Endothelial cell of umbilical vein (primary cell): ENCODE results near the gene TFAP2E. TPM values are rescaled to one million over a fixed set of nuclear protein-coding genes. Genes with fewer than 3 reads are reported as not detected.

ENCODE experiments used
- BruUV-seq: library from RNA; stranded (reverse); fragments of 400-500 nt; replicated peaks from 2 replicates; lab custom pipeline; 2021; lab: Mats Ljungman, UMichigan
- CTCF ChIA-PET: fragments of 300-600, 350-600 bp; sonication (Branson Sonifier 250); formaldehyde crosslinking; loops from one replicate; lab custom pipeline; 2021; ENCODE audit warnings: antibody characterized with exemption, inconsistent platforms; lab: Charles Lee
- POLR2A ChIA-PET: fragments of 300-600, 350-600 bp; sonication (Branson Sonifier 250); formaldehyde crosslinking; loops from one replicate; lab custom pipeline; 2021; ENCODE audit warnings: antibody characterized with exemption, inconsistent platforms; lab: Charles Lee
- DNase-seq: peaks from one replicate; pipeline ENCODE4 v3.0.0-alpha.2; 2011; ENCODE audit warnings: low read depth, low spot score
- FAIRE-seq: peaks from 2 replicates; lab custom pipeline; 2011; peaks lifted over from hg19 to GRCh38; lab: Jason Lieb, UNC
- H2AFZ ChIP-seq: 2 replicates; pipeline ENCODE4 v1.6.0; 2012; ENCODE audit warnings: low read depth, low read length, control low read depth, inconsistent platforms
- H3K27ac ChIP-seq: 2 replicates; pipeline ENCODE4 v1.5.1; 2011; ENCODE audit warnings: low read depth, mild to moderate bottlenecking, control low read depth, low read length, moderate library complexity; ENCODE audit not compliant: insufficient read depth
- H3K27me3 ChIP-seq, 2 experiments: 2 replicates each; pipeline versions ENCODE4 v1.6.0 to v1.6.1; 2011; ENCODE audit warnings: low read length in 2 of 2, mixed read lengths in 1 of 2; ENCODE audit not compliant: control insufficient read depth in 2 of 2, insufficient read depth in 2 of 2
- H3K36me3 ChIP-seq, 2 experiments: 2 replicates in 1 of 2; 3 replicates in 1 of 2; pipeline ENCODE4 v1.5.1; 2011; ENCODE audit warnings: low read length in 2 of 2, mild to moderate bottlenecking in 1 of 2, moderate library complexity in 1 of 2; ENCODE audit not compliant: control insufficient read depth in 2 of 2, insufficient read depth in 2 of 2; ENCODE audit errors: extremely low read depth in 1 of 2
- H3K4me1 ChIP-seq: 3 replicates; pipeline ENCODE4 v1.5.1; 2011; ENCODE audit warnings: mild to moderate bottlenecking, low read length; ENCODE audit not compliant: control insufficient read depth, insufficient read depth; ENCODE audit errors: extremely low read depth
- H3K4me2 ChIP-seq: 2 replicates; pipeline ENCODE4 v1.6.1; 2011; ENCODE audit warnings: low read length, control low read depth, mixed read lengths; ENCODE audit not compliant: insufficient read depth
- H3K4me3 ChIP-seq, 3 experiments: fragments of 200-600 bp in 1 of 3; sonication (generic), shearing (Covaris generic) in 1 of 3; replicated peaks in 1 of 3; 2 replicates each; pipeline ENCODE4 v1.5.1; 2011 to 2016; ENCODE audit warnings: control low read depth in 3 of 3, low read length in 3 of 3, mild to moderate bottlenecking in 2 of 3, inconsistent platforms in 1 of 3, low read depth in 1 of 3, moderate library complexity in 1 of 3; ENCODE audit not compliant: insufficient read depth in 1 of 3
- H3K79me2 ChIP-seq: 2 replicates; pipeline ENCODE4 v1.6.0; 2012; ENCODE audit warnings: low read length, inconsistent platforms; ENCODE audit not compliant: control insufficient read depth, insufficient read depth
- H3K9ac ChIP-seq: replicated peaks from 2 replicates; pipeline ENCODE3; 2011; ENCODE audit warnings: low read length, control low read depth; ENCODE audit not compliant: insufficient read depth; ENCODE audit errors: extremely low read depth
- H3K9me1 ChIP-seq: replicated peaks from 3 replicates; pipeline ENCODE4 v1.6.0; 2011; ENCODE audit warnings: mild to moderate bottlenecking, low read length; ENCODE audit not compliant: control insufficient read depth, insufficient read depth; ENCODE audit errors: extremely low read depth
- H3K9me3 ChIP-seq: replicated peaks from 2 replicates; pipeline ENCODE4 v1.5.1; 2012; ENCODE audit warnings: low read length, inconsistent platforms; ENCODE audit not compliant: control insufficient read depth, insufficient read depth
- H4K20me1 ChIP-seq: replicated peaks from 2 replicates; pipeline ENCODE3; 2011; ENCODE audit warnings: mild to moderate bottlenecking, low read length; ENCODE audit not compliant: control insufficient read depth, insufficient read depth; ENCODE audit errors: extremely low read depth
- CTCF ChIP-seq, 2 donors: IDR thresholded peaks; 1 replicate in 1 of 2; 2 replicates in 1 of 2; pipeline ENCODE4 v1.5.1; 2011; ENCODE audit warnings: low read length in 2 of 2, mild to moderate bottlenecking in 2 of 2, moderate library complexity in 2 of 2, control low read depth in 1 of 2, inconsistent platforms in 1 of 2, low read depth in 1 of 2; ENCODE audit not compliant: insufficient read depth in 1 of 2; ENCODE audit errors: extremely low read depth in 1 of 2
- EZH2 ChIP-seq: IDR thresholded peaks from 2 replicates; pipeline ENCODE4 v1.6.1; 2012; ENCODE audit warnings: borderline replicate concordance, low read depth, mild to moderate bottlenecking, moderate library complexity, low read length, inconsistent platforms; ENCODE audit not compliant: severe bottlenecking
- FOS ChIP-seq: IDR thresholded peaks from 2 replicates; pipeline ENCODE4 v1.6.1; 2011; ENCODE audit warnings: mild to moderate bottlenecking, low read length, moderate library complexity, borderline replicate concordance; ENCODE audit not compliant: insufficient read depth
- GATA2 ChIP-seq: IDR thresholded peaks from 2 replicates; pipeline ENCODE4 v1.7.0; 2011; ENCODE audit warnings: low read depth, mild to moderate bottlenecking, moderate library complexity, mixed read lengths, low read length; ENCODE audit not compliant: insufficient read length, insufficient read depth
- JUN ChIP-seq: IDR thresholded peaks from 2 replicates; pipeline ENCODE4 v1.6.1; 2011; ENCODE audit warnings: borderline replicate concordance, low read depth; ENCODE audit not compliant: insufficient read length, insufficient read depth
- MYC ChIP-seq: IDR thresholded peaks from one replicate; pipeline ENCODE4 v1.6.1; 2011; ENCODE audit warnings: mild to moderate bottlenecking, low read depth, low read length
- POLR2A ChIP-seq: IDR thresholded peaks from 2 replicates; pipeline ENCODE4 v1.6.1; 2012; ENCODE audit warnings: low read depth, mild to moderate bottlenecking, control low read depth, low read length
- POLR2AphosphoS5 ChIP-seq: IDR thresholded peaks from 2 replicates; pipeline ENCODE4 v1.6.1; 2012; ENCODE audit warnings: low read depth, mild to moderate bottlenecking, control low read depth, low read length, moderate library complexity; ENCODE audit not compliant: insufficient read depth
- dilution Hi-C: fragments of 300-500 bp; cut with MboI; formaldehyde crosslinking; loops from one replicate; pipeline ENCODE4 v1.15.0; 2019; ENCODE audit warnings: low sequenced_read_pairs; ENCODE audit not compliant: extremely low pct_ligation_motif_present
- intact Hi-C: fragments of 100-400 bp; cut with micrococcal nuclease; formaldehyde crosslinking; loops from one replicate; pipeline ENCODE4 v1.10.0; 2022
- polyA plus RNA-seq, 4 experiments: library from polyadenylated mRNA; depleted of rRNA in 3 of 4; stranded (reverse) in 3 of 4; unstranded in 1 of 4; fragments of >200 nt; gene quantifications; 2 replicates each; pipeline versions ENCODE4 v1.2.1 to v1.2.3, GENCODE V29; 2011 to 2012; ENCODE audit warnings: missing spikeins in 1 of 4
- total RNA-seq: library from RNA; stranded (reverse); gene quantifications from 2 replicates; pipeline ENCODE4 v1.2.3, GENCODE V29; 2021
- TF ChIP-seq, protein P1 (sequence below): IDR thresholded peaks from 2 replicates; pipeline ENCODE4 v1.6.1; 2011; ENCODE audit not compliant: insufficient read depth, insufficient read length

TFAP2E gene
- total and polyA plus RNA-seq, 2 donors (not counting 3 experiments of a cell fraction or from before 2014, with no cell fraction given), result 0.06 TPM; not detected in 1

DNA sequence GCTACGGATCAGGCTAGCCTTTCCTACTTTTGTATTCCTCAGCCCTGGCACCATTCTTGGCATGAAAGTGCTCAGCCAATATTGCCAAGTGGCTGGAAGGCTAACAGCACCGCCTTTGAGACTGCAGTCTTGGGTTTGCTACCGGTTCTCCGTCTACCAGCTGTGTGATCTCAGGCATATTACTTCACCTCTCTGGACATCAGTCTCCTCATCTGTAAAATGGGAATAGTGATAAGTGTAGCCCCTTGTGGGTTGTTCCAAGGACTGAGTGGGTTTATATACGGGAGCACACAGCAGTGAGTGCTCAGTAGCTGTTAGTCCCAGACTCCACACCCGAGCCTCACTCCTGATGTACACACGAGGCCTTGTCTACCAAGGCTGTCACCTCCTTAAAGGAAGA lies 13.7 kb downstream of the TFAP2E start:
- Histone ChIP-seq H3K4me3 (no peak overlapping the region), H4K20me1 (no peaks in the 10 kb centered on the region), H3K4me2 (no peak overlapping the region), H3K79me2 (no peaks in the 10 kb centered on the region), H2AFZ (no peak overlapping the region), H3K9ac (no peak overlapping the region), H3K27ac (no peak overlapping the region), H3K4me1 (no peaks in the 10 kb centered on the region), H3K9me3 (no peaks in the 10 kb centered on the region), H3K9me1 (no peaks in the 10 kb centered on the region), H3K27me3 (no peaks in the 10 kb centered on the region), H3K36me3 (no peaks in the 10 kb centered on the region)
- ChIA-PET CTCF (interaction anchor here (1.0 kb wide), 2 partner anchors 9 to 17 kb away, joined by 3 to 4 read pairs; no protein-coding TSS in a partner anchor), POLR2A (no interaction called here)
- intact Hi-C loops, result no loop called here
- no peak for DNase-seq
- FAIRE-seq, result no peak
- dilution Hi-C loops, result no loop called here
- TF ChIP-seq CTCF (IDR thresholded peaks at IDR 0.05; ENCODE audit: extremely low read depth in 1 of 2, insufficient read depth in 1 of 2, low read depth in 1 of 2, low read length in 2 of 2), result no peak
- no peak for TF ChIP-seq EZH2
- TF ChIP-seq, protein P1, sequence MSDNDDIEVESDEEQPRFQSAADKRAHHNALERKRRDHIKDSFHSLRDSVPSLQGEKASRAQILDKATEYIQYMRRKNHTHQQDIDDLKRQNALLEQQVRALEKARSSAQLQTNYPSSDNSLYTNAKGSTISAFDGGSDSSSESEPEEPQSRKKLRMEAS, result no peak
- no peak for TF ChIP-seq POLR2AphosphoS5
- no peak for TF ChIP-seq FOS
- no peak for TF ChIP-seq GATA2
- no peak for TF ChIP-seq POLR2A
- no peak for TF ChIP-seq MYC
- TF ChIP-seq JUN, result no peak
- no TSS peak for BruUV-seq
